Prostate gland (tissue), 2 donors: Measurements from ENCODE around the gene MICALL2. TPM values are rescaled to one million over a fixed set of nuclear protein-coding genes. Genes with fewer than 3 reads are reported as not detected.
"Not testable (repeated sequence)": the region's sequence is repeated elsewhere in the genome, so short reads cannot be mapped to it uniquely, and the experiment has no call there.

Experiments
- DNase-seq: peaks from one replicate; pipeline ENCODE4 v3.0.0-alpha.2; 2019; ENCODE audit warnings: low spot score
- H3K27ac ChIP-seq, 2 donors: fragments of 200-600 bp; sonication (generic); 2 replicates each; pipeline ENCODE4 v1.5.1; 2017 to 2019
- H3K27me3 ChIP-seq: fragments of 200-600 bp; sonication (generic); replicated peaks from 2 replicates; pipeline ENCODE4 v1.5.1; 2019; ENCODE audit not compliant: insufficient read depth
- H3K36me3 ChIP-seq, 2 donors: fragments of 200-600 bp; sonication (generic); 1 replicate in 1 of 2; 2 replicates in 1 of 2; pipeline versions ENCODE4 v1.5.1 to v1.8.1; 2017 to 2019
- H3K4me1 ChIP-seq: fragments of 200-600 bp; sonication (generic); replicated peaks from 2 replicates; pipeline ENCODE4 v1.5.1; 2019
- H3K4me3 ChIP-seq, 2 donors: fragments of 200-600 bp; sonication (generic); 2 replicates each; pipeline ENCODE4 v1.5.1; 2017 to 2019
- H3K9me3 ChIP-seq: fragments of 200-600 bp; sonication (generic); 2 replicates; pipeline ENCODE4 v1.5.1; 2017
- POLR2A ChIP-seq: fragments of 450-650 bp; IDR thresholded peaks from one replicate; pipeline ENCODE4 v1.6.1; 2016; ENCODE audit warnings: antibody characterized with exemption, mild to moderate bottlenecking
- POLR2AphosphoS5 ChIP-seq: sonication (generic); formaldehyde crosslinking; IDR thresholded peaks from one replicate; pipeline ENCODE4 v1.6.1; 2017; ENCODE audit warnings: antibody characterized with exemption
- WGBS: methylation state at CpG from one replicate; pipeline ENCODE4 v1.1.5; 2018; 5-methylcytosine and 5-hydroxymethylcytosine counted together
- intact Hi-C: fragments of 100-400 bp; cut with DNase I; formaldehyde crosslinking; loops from one replicate; pipeline ENCODE4 v1.14.2; 2022
- total RNA-seq, 2 donors: library from RNA; depleted of rRNA; stranded (reverse); fragments of >200 nt; gene quantifications; one replicate each; pipeline ENCODE4 v1.1.0, GENCODE V29; 2016
- TF ChIP-seq, protein P1 (sequence below), 4 experiments: fragments of 200-600 bp in 2 of 4; fragments of 450-650 bp in 2 of 4; sonication (generic) in 2 of 4; IDR thresholded peaks; 1 replicate in 3 of 4; 2 replicates in 1 of 4; pipeline ENCODE4 v1.5.1; 2016 to 2019; ENCODE audit warnings: antibody characterized with exemption in 4 of 4, mild to moderate bottlenecking in 2 of 4, moderate library complexity in 2 of 4

The MICALL2 gene
- total RNA-seq, 2 donors from 2014 or later: 31.1 to 42.0 TPM

DNA sequence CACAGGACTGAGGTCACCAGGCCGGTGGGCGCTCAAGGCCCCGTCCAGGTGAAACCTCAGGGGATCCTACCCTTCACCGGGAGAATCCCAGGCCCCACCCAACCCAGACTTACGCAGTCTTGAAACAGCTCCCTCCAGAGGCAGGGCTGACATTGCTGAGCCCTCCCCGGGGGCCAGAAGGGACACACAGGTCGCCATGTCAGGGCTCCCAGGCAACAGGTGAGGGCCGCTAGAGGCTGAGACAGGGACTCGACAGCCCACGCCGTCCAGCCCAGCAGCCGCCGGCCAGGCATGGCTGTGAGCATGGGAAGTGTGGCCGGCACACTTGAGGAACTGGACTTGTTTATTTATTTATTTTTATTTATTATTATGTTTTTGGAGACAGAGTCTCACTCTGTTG is 10.3 kb downstream of the MICALL2 start:
- 89% methylated on average over 14 of the region's 14 CpGs for WGBS
- H3K27ac ChIP-seq: no peak overlapping the region

DNA sequence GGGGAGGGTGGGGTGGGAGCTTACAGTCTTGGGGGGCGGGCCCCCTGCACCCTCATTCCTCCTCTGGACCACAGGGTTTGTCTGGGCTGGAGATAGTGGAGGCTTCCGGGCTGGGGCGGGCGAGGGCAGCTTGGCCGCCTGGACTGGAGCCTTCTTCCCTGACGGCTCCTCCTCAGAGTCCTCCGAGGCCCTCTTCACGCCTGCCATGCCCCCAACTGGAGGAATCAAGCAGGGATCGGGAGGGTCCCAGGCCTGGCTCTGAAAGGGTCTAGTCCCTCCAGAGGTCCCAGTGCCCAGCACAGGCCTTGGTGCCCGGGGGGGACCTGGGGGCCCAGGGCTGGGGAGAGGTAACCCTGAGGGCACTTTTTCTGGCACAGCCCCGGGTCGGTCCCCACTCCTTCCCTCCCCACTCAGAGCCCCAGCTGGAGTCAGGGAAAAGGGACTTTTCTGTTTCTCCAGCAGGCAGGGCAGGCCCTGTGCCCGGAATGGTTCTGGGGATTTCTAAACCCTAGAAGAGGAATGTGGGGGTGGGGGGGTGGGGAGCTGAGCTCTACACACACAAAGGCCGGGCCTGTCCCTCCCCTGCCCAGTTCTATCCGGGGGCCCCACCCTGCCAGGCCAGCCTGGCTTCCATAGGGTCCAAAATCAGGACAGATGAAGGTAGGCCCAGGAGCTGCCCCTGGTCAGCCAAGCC is 11.6 kb downstream of the MICALL2 start:
- DNase-seq: no peak
- Histone ChIP-seq H3K27me3 (no peaks in the 10 kb centered on the region), H3K4me3 (no peak overlapping the region), H3K4me1 (no peaks in the 10 kb centered on the region), H3K27ac (peak overlapping the region in 1 of 2 donors; percentile 54), H3K36me3 (no peaks in the 10 kb centered on the region), H3K9me3 (no peaks in the 10 kb centered on the region)
- intact Hi-C loops: no loop called here
- TF ChIP-seq POLR2AphosphoS5: no peak
- 41% methylated on average over 15 of the region's 15 CpGs for WGBS

More for the DNA sequence above, 10.3 kb downstream of the MICALL2 start:
- Histone ChIP-seq H3K4me3 (no peak overlapping the region), H3K4me1 (peaks cover under 1% of the 10 kb centered on the region), H3K36me3 (no peaks in the 10 kb centered on the region), H3K9me3 (no peaks in the 10 kb centered on the region), H3K27me3 (no peaks in the 10 kb centered on the region)
- no peak for DNase-seq
- TF ChIP-seq POLR2AphosphoS5 (no peak), POLR2A (no peak)
- TF ChIP-seq, protein P1, sequence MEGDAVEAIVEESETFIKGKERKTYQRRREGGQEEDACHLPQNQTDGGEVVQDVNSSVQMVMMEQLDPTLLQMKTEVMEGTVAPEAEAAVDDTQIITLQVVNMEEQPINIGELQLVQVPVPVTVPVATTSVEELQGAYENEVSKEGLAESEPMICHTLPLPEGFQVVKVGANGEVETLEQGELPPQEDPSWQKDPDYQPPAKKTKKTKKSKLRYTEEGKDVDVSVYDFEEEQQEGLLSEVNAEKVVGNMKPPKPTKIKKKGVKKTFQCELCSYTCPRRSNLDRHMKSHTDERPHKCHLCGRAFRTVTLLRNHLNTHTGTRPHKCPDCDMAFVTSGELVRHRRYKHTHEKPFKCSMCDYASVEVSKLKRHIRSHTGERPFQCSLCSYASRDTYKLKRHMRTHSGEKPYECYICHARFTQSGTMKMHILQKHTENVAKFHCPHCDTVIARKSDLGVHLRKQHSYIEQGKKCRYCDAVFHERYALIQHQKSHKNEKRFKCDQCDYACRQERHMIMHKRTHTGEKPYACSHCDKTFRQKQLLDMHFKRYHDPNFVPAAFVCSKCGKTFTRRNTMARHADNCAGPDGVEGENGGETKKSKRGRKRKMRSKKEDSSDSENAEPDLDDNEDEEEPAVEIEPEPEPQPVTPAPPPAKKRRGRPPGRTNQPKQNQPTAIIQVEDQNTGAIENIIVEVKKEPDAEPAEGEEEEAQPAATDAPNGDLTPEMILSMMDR (IDR thresholded peaks at IDR 0.05): no peak
- intact Hi-C loops: no loop called here

DNA sequence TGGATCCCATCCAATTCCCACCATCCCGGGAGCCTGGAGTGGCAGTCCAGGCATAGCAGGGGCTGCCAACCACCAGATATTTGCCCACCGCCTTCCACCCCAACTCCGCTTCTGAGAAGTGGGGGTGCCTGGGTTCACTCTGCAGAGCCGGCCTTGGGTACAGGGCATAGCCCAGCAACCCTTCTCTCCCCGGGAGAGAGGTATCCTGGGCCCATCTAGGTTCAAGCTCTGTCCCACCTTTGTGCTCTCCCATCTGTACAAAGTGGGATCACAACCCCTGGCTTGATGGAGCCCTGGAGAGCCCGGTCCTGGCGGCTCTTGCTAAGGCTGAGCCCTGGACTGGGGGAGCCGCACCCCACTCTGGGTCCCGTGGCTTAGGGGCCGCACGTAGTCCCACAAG is 12.2 kb downstream of the MICALL2 start:
- H3K9me3 ChIP-seq: no peaks in the 10 kb centered on the region
- no peak overlapping the region for H3K4me3 ChIP-seq
- no peak overlapping the region for H3K27ac ChIP-seq
- H3K27me3 ChIP-seq: no peaks in the 10 kb centered on the region
- intact Hi-C loops: no loop called here
- DNase-seq: no peak
- no peaks in the 10 kb centered on the region for H3K36me3 ChIP-seq
- TF ChIP-seq POLR2A: no peak
- no peak for TF ChIP-seq POLR2AphosphoS5
- TF ChIP-seq, protein P1 (IDR thresholded peaks at IDR 0.05): no peak
- WGBS: 74% methylated on average over 11 of the region's 11 CpGs
- H3K4me1 ChIP-seq: no peaks in the 10 kb centered on the region

DNA sequence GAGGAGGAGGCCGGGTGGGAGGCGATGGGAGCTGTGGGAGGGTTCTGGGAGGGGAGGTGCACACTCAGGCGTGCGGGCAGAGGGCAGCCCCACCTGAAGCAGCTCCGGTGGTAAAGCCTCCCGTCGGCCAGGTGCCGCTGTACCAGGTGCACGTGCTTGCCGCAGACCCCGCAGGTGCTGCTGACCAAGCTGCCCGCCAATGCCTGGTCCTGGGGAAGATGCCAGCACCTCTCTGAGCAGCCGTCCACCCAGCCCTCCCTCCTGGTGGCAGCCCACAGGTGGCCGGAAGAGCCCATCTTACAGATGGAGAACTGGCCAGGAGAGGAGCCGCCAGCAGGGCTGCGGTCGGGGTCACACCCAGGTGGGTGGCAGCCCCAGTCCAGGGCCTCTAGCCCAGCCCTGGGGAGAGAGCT is 12.6 kb downstream of the MICALL2 start:
- no peaks in the 10 kb centered on the region for H3K36me3 ChIP-seq
- 35% methylated on average over 16 of the region's 17 CpGs for WGBS
- no peaks in the 10 kb centered on the region for H3K9me3 ChIP-seq
- H3K27me3 ChIP-seq: no peaks in the 10 kb centered on the region
- H3K4me3 ChIP-seq: no peak overlapping the region
- H3K4me1 ChIP-seq: no peaks in the 10 kb centered on the region
- no peak for TF ChIP-seq POLR2AphosphoS5
- TF ChIP-seq, protein P1 (IDR thresholded peaks at IDR 0.05): no peak
- TF ChIP-seq POLR2A: no peak
- no peak for DNase-seq
- H3K27ac ChIP-seq: no peak overlapping the region
- intact Hi-C loops: no loop called here

DNA sequence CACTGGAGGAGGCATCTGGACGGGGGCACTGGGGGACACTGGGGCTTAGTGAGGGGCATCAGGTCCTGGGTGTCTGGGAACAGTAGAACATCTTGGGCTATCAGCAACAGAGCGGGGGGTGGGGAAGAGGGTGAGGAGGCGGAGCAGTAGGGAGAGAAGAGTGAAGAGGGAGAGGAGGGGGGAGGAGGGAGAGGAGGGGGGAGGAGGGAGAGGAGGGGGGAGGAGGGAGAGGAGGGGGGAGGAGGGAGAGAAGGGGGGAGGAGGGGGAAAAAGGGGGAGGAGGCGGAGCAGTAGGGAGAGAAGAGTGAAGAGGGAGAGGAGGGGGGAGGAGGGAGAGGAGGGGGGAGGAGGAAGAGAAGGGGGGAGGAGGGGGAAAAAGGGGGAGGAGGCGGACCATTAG is 13.2 kb downstream of the MICALL2 start:
- H3K4me1 ChIP-seq, H3K27me3 ChIP-seq, H3K9me3 ChIP-seq, H3K36me3 ChIP-seq, H3K27ac ChIP-seq, H3K4me3 ChIP-seq, DNase-seq, intact Hi-C loops: not testable (repeated sequence)
- WGBS: 53% methylated on average over 3 of the region's 5 CpGs

DNA sequence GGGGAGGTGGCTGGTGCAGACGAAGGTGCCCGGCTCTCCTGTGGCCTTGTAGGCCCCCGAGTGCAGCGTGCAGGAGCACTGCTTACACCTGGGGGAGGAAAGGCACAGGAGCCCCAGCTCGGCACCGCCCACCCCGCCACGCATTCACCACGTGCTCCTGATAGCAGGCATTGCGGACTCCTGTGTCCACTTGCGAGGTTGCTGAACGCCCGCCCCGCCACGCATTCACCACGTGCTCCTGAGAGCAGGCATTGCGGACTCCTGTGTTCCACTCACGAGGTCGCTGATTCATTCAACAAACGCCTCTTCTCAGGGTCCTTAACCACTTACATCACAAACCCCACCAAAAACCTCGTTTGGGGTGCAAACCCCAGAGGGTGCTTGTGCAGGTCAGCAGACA is 13.9 kb downstream of the MICALL2 start:
- no peak for TF ChIP-seq POLR2AphosphoS5
- no peak for TF ChIP-seq POLR2A
- H3K4me3 ChIP-seq: no peak overlapping the region
- H3K4me1 ChIP-seq: no peaks in the 10 kb centered on the region
- 84% methylated on average over 21 of the region's 21 CpGs for WGBS
- no peaks in the 10 kb centered on the region for H3K27me3 ChIP-seq
- intact Hi-C loops: no loop called here
- no peaks in the 10 kb centered on the region for H3K36me3 ChIP-seq
- no peak overlapping the region for H3K27ac ChIP-seq
- DNase-seq: no peak
- H3K9me3 ChIP-seq: no peaks in the 10 kb centered on the region
